Measurements from ENCODE around the gene GEMIN2.
"Not testable (repeated sequence)": the region's sequence is repeated elsewhere in the genome, so short reads cannot be mapped to it uniquely, and the experiment has no call there.

Gene GEMIN2, protein sequence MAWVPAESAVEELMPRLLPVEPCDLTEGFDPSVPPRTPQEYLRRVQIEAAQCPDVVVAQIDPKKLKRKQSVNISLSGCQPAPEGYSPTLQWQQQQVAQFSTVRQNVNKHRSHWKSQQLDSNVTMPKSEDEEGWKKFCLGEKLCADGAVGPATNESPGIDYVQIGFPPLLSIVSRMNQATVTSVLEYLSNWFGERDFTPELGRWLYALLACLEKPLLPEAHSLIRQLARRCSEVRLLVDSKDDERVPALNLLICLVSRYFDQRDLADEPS

DNA sequence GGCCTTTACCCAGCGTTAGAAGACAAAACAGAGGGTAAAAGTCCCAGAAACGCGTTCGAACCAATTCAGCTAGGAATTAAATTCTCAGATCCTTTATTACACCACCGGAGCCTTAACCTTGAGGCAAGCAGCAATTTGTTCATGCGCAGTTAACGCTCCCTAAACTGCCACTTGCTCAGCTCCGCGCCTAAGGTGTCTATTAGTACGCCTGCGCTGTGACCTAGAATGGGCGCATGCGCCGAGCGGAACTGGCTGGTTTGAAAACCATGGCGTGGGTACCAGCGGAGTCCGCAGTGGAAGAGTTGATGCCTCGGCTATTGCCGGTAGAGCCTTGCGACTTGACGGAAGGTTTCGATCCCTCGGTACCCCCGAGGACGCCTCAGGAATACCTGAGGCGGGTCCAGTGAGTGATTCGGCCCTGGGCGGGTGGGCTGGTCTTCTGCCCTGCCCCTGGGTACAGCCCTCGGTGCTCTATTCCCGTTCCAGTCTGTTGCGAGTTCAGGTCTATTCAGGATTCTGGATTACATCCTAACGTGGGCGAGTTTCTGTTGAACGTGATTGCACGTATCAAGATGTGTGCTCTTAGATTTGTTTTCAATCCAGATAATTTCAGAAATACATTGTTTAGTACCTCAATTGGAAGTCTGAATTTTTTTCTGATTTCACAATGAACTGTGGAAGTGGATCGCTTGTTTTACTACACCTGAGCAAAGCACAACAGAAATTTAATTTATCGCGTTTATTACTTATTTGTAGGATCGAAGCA is at the start of gene GEMIN2:
GEMIN2 (plus strand) TSS at position 251 of the 766 bp plus-strand sequence; CDS start at position 267, 16 bp downstream.
- DNase-seq: peak; percentile 95

DNA sequence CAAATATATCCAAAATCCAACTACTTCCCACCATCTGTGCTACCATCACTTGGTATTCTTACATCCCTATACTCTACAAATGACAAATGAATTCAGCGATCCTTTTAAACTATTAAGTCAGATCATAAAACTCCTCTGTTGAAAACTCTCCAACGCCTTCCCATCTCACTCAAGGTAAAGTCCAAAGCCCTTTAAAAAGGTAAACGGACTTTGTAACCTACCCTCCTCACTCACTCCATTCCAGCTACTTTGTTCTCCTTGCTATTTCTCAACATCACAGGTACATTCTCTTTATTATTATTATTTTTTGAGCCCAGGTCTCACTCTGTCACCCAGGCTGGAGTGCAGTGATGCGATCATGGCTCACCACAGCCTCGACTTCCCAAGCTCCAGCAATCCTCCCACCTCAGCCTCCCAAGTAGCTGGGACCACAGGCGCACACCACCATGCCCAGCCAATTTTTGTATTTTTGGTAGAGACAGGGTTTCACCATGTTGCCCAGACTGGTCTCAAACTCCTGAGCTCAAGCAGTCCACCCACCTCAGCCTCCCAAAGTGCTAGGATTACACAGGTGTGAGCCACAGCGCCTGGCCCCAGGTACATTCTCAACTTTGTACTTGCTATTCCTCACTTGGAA is 44.8 kb upstream of the GEMIN2 start:
- not testable (repeated sequence) for DNase-seq

DNA sequence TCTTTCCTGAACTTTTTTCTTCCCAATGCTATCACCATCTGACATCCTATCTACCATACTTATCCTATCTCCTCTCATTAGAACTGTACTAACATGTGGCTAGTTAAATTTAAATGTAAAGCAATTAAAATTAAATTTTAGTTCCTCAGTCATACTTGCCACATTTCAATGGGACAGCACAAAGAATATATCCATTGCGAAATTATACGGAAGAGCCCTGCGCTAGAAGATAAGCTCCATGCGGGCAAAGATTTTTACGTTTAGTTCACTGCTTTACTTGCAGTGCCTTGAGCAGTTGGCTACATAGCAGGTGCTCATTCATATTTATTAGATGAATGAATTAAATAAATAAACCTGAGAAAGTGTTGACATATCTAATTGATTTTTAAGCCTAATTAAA is 44.2 kb upstream of the GEMIN2 start:
- no peak for DNase-seq

DNA sequence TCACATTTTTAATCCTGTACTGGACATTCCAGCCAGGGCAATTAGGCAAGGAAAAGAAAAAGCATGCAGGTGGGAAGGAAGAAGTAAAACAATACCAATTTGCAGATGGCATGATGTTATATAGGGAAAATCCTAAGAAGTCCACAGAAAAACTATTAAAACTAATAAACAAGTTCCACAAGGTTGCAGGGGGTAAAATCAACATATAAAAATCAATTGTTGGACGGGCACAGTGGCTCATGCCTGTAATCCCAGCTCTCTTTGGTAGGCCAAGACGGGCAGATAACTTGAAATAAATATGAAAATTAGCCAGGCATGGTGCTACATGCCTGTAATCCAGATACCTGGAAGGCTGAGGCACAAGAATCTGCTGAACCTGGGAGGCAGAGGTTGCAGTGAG is 43.0 kb upstream of the GEMIN2 start:
- DNase-seq: no peak

DNA sequence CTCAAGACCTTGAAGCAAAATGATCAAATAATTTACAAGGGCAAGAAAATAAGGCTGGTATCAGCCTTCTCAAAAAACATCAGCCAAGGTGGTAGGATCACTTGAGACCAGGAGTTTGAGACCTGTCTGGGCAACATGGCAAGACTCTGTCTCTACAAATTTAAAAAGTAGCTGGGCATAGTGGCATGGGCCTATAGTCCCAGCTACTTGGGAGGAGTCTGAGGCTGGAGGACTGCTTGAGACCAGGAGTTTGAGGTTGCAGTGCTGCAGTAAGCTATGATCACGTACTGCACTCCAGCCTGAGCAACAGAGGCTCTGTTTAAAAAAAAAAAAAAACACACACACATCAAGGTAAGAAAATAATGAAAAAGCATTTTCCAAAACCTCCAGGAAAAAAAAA is 33.2 kb upstream of the GEMIN2 start:
- no peak for DNase-seq

DNA sequence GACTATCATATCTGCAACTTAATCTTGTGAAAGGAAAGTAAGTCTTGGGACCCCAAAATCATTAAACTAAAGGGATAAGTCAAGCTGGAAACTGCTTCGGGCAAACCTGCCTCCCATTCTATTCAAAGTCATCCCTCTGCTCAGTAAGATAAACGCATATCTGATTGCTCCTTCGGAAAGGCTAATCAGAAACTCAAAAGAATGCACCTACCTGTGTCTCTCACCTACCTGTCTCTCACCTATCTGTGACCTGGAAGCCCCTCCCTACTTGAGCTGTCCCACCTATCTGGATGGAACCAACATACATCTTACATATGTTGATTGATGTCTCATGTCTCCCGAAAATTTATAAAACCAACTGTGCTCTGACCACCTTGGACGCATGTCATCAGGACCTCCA is 31.0 kb upstream of the GEMIN2 start:
- DNase-seq: no peak

DNA sequence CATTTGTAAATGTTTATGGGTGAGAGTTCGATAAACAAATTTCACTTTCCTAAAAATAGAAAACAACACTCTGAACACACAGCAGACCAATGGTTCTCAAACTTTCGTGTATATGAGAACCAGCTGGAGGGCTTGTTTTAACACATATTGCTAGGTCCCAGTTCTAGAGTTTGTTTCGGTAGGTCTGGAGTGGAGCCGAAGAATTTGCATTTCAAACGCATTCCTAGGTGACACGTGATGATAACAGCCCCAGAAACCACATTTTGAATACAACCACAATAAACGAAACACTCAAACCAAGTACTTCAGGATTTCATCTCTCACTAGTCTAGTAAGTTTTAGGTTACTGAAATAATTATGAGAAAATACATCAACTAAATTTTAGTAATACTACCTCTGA is 28.2 kb upstream of the GEMIN2 start:
- DNase-seq: no peak

DNA sequence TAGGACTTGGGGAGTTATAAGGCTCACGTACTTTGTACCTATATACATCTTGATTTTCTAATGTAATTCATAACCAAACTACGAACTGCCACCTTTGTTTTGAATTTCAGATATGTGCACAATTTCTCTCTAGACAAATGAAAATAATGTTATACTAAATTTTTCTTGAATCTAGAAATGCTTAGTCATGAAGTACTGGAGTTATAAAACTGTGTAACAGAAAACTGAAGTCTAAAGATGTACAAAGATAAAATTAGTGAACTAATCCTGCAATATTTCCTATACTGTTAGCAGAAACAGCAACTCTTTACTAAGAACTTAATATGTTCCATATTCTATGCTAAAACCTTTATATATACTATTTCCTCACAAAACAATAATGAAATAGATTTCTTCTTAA is 26.6 kb upstream of the GEMIN2 start:
- no peak for DNase-seq

DNA sequence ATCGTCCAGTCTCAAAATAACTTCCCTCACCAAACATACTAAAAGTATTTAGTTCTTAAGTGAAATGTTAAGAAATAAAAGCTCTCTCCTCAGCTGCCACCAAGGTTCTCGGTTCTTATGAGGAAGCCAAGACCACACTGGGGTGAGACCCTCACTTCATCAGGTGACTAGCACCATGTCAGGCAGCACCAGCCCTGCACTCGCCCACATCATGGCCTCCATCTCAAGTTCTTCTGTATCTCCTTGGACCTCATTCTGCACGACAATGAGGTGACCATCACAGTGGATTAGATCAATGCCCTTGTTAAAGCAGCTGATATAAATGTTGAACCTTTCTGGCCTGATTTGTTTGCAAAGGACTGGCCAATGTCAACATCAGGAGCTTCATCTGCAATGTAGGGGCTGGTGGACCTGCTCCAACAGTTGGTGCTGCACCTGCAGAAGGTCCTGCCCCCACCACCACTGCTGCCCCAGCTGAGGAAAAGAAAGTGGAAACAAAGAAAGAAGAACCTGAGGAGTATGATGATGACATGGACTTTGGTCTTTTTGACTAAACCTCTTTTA is 23.5 kb upstream of the GEMIN2 start:
- no peak for DNase-seq

DNA sequence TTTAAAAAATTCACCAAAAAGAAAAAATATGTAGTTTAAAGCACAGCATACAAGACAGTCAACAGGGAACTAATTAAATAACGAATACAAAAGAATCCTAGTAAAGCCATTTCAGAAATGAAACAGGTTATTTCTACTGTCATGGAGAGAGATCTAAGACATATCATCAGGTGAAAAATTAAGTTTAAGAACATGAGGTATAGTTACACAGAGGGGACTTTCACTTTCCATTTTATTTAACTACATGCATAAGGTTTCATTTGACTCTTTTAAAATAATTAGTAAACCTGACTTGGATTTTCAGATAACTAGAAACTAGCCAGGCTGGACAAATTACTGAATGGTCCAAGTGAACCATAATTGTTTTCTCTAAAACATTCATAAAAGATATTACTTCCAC is 22.4 kb upstream of the GEMIN2 start:
- no peak for DNase-seq

DNA sequence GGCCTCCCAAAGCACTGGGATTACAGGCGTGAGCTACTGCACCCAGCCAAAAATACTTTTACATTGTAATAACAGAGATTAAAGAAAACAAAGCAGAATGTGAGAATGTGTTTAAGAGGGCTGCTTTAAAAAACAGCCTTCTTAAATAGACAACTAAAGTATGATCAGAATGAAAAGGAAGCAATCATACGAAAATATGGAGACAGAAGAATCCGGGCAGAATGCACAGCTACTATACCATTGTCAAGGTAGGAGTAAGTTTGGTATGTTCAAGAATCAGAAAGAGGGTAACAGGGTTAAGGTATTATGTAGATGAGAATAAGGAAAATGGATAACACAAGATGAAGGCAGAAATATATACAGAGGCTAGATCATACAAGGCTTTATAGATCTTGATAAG is 19.6 kb upstream of the GEMIN2 start:
- no peak for DNase-seq

DNA sequence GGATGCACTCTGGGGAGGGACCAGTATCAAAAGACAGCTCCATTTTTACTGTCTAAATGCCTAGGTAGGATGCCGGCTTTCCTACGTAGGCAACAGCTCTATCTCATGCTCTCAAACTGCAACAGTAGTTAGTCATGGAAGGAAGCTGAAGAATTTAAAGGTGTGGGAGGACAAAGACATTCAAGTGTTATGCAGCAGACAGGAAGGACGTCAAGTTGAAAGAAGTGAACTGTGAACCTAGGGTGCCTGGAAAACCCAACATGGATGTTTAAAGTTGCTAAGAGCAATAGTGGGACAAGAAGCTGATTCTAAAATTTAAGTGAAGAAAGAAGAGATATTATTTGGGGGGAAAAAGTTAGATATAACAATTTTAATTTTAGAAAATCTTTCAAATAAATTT is 17.0 kb upstream of the GEMIN2 start:
- DNase-seq: no peak

DNA sequence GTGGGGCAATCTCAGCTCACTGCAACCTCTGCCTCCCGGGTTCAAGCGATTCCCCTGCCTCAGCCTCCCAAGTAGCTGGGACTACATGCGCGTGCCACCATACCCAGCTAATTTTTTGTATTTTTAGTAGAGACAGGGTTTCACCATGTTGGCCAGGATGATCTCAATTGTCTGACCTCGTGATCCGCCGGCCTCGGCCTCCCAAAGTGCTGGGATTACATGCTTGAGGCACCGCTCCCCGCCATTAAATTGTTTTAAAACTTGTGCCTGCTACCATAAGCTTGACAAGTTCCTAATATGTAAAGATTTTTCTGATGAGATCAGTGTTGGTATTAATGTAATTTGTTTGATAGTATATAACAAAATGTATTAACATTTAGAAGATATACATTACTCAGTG is 14.9 kb upstream of the GEMIN2 start:
- DNase-seq: not testable (repeated sequence)

DNA sequence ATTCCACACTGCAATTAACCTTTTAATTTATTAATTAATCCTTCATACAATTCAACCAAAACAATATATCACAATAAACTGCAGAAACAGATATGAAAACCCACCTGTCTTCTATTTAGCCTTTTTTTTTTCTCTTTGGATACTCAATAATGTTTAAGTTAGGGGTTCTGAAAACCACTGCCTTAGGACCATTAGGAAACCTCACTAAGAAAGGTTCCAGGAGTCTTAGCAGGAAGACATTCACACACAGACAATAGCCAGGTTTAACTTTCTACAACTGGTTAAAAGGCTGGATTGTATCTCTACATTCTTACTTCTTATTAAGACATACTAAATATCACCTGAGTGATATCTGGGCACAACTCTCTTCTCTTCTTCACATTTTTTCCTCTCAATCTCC is 14.4 kb upstream of the GEMIN2 start:
- no peak for DNase-seq

DNA sequence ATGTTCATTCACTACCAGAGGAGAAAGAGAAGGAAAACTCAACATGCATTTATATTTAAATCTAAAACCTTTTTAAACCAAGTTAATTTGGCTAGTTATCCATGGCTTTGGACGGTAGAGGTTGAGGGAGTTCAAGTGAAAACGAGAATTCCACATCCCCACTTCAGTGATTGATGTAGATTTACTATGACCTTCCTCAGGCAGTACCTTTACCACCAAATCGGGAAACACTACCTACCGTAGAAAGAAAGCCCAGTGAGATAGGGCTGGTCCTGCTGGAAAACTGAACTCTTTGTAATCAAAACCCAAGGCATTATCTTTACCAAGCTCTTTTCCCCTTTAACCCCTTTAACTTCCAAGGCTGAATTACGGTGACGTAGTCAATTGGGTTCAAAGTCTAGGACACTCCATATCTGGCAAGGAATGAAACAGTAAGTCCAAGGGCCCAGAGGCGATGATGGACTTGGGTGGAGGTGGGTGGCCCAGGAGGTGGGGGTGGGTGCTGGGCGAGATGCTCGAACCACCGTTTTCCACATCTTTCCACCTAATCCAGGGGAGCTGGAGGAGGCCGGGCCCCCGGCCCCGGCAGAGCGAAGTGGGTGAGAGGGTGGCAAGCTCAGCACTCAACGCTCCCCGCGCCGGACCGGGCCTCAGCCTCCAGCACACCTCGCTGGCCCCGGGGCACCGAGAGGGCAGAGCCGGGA is 11.7 kb upstream of the GEMIN2 start:
- DNase-seq: peak; percentile 62

DNA sequence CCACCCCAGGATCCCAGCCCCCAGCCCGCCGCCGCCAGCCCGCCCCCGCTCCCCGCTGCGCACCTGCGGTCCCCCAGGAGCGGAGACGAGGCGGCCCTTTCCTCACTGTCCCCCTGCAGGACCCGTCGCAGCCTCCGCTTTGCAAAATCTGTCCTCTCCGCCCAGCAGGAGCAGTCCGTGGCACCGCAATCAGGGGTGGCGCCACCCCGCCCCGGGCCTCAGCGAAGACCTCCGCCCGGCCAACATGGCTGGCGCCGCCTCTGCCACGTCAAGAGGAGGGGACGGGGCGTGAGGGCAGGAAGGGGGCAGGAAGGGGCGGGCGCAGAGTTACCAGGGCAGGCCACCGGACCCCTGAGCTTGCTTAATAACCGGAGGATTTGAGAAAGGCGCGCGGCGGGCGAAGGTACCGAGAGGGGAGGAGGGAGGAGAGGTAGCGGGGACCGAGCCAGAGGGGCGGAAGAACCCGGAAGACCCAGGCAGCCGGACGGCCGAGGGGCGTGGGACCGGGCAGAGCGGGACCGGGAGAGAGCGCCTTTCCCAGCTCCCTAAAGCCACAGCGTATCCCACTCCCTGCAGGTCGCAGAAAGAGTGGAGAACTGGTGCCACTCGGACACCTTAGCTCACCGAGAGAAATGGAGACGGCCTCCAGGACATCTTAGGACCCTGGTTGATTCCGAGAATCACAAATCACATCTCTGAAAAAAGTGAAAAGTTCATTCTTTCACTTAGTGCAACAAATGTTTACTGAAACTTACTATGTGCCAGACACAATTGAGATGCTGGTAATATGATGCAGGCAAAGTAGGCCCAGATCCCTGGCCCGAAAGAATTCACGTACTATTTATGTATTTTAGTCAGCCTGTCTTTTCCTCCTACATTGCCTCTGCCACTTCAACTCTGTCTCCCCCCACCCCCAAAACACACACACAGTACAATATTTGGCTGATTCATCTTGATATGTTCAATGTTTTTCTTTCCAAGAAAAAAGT is 10.9 kb upstream of the GEMIN2 start, which contains the start of gene SEC23A:
SEC23A (minus strand) TSS at position 267 of the 989 bp plus-strand sequence. CDS start 7,117 bp downstream, outside the sequence.
- DNase-seq: peak; percentile 90

DNA sequence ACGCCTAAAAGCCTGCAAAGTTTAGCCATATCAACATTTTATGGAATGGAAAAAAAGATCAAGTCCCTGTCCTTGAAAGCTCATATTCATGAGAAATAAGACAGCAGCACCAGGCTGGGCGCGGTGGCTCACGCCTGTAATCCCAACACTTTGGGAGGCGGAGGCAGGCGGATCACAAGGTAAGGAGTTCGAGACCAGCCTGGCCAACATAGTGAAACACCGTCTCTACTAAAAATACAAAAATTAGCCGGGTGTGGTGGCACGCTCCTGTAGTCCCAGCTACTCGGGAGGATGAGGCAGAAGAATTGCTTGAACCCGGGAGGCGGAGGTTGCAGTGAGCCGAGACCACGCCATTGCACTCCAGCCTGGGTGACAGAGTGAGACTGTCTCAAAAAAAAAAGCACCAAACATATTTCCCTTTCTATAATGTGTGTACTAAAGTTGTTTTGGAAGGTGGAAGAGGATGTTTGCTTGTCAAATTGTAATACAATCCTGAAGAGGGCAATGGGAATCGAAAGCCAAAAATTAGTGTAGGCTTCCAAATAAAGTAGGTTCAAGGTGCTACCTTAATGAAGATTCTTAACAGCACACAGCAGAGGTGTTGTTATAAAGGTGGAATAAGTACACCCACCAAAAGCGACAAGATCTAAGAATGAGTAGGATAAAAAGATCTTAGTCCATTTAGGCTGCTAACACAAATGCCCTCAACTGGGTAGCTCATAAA is 9.9 kb upstream of the GEMIN2 start:
- DNase-seq: not testable (repeated sequence)

DNA sequence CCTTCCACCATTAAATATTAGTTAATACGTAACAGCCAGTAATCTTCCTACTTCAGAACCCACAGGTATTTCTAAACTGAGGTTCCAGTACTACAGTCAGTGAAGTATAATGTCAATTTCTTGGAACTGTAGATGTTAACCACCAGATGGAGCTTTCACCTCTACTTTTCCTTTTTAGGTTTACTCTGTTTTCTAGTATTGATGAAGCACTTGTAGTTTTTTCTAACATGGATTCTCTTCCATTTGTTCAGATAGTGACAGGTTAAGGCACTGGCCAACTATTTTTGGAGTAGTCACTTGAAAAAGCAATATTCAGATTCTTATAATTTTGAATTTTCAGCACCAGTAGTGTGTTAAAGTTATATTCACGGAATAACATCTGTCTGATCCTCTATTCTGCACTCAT is 6.5 kb upstream of the GEMIN2 start:
- DNase-seq: no peak

DNA sequence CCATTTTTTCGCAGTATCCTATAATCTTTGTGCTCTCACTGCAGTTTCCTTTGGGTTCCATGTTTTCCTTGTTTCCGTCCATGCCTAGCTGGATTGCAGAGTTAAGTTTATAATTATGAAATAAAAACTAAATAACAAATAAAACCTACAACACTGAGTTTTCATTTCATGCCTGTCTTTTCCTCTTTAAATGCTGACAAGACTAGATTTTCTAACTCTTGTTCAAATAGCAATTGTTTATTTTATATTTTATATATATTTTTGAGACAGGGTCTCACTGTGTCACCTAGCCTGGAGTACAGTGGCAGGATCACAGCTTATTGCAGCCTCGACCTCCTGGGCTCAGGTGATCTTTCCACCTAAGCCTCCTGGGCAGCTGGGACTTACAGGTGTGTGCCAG is 5.3 kb upstream of the GEMIN2 start:
- DNase-seq: no peak

DNA sequence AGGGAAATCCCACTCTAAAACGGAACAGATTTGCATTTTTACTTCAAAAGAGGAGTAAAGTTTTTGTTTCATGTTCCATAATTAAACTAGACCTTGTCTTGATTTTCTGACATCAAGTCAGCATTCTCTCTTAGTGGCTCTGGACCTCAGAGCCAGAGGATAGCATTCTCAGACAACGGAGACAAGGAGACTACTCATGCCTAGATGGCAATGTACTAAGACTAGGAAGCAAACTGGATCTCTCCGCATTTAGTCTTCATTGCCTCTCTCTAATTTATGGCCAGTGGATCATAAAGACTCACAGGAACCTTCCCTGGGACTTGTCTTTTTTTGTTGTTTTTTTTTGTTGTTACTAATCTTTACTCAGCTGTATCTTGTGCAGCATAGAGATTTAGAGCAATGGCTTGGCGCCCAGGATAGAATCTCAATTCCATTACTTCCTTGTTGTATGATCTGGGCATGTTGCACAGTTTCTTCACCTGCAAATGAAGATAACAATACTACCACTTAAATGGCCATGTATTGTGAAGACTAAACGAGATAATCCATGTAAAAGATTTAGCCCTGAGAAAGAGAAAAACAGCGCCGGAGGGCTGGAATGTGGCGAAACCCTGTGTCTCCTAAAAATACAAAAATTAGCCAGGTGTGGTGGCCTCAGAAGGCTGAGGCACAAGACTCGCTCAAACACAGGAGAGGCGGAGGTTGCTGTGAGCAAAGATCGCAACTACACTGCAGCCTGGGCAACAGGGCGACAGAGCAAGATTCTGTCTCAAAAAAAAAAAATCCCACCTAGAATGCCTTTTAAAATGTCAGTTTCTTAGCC is 4.0 kb upstream of the GEMIN2 start:
- no peak for DNase-seq
